WTC11 (cell line): ENCODE measurements around the gene PLEKHN1.

Experiments
- EMX1 ChIP-seq: fragments of 250-450 bp; sonication (Bioruptor Pico); IDR thresholded peaks from 2 replicates; pipeline ENCODE4 v1.8.0; 2021; ENCODE audit warnings: mild to moderate bottlenecking
- JUN ChIP-seq: sonication (generic); formaldehyde crosslinking; IDR thresholded peaks from 2 replicates; pipeline ENCODE4 v1.8.0; 2023; ENCODE audit warnings: mild to moderate bottlenecking, missing genetic modification reagents
- MXD4 ChIP-seq: fragments of 250-450 bp; sonication (Bioruptor Pico); IDR thresholded peaks from 2 replicates; pipeline ENCODE4 v1.8.0; 2021; ENCODE audit warnings: mild to moderate bottlenecking, moderate library complexity, borderline replicate concordance
- NFYB ChIP-seq: sonication (generic); formaldehyde crosslinking; conservative IDR thresholded peaks from 2 replicates; pipeline ENCODE4 v1.8.0; 2022; ENCODE audit warnings: low read depth, missing genetic modification reagents
- NR1H2 ChIP-seq: sonication (generic); formaldehyde crosslinking; IDR thresholded peaks from 2 replicates; pipeline ENCODE4 v1.9.0; 2021; ENCODE audit warnings: mild to moderate bottlenecking, moderate library complexity, missing genetic modification reagents
- OVOL2 ChIP-seq: fragments of 250-450 bp; sonication (Bioruptor Pico); IDR thresholded peaks from 2 replicates; pipeline ENCODE4 v1.9.0; 2021; ENCODE audit warnings: mild to moderate bottlenecking, borderline replicate concordance
- SMAD4 ChIP-seq: sonication (generic); formaldehyde crosslinking; IDR thresholded peaks from 2 replicates; pipeline ENCODE4 v1.8.0; 2022; ENCODE audit warnings: mild to moderate bottlenecking, missing genetic modification reagents
- SP1 ChIP-seq: sonication (generic); formaldehyde crosslinking; conservative IDR thresholded peaks from 2 replicates; pipeline ENCODE4 v1.8.1; 2022; ENCODE audit warnings: missing genetic modification reagents
- TEAD1 ChIP-seq: sonication (generic); formaldehyde crosslinking; IDR thresholded peaks from 2 replicates; pipeline ENCODE4 v1.8.0; 2022; ENCODE audit warnings: mild to moderate bottlenecking, missing genetic modification reagents
- ZBTB21 ChIP-seq: sonication (generic); formaldehyde crosslinking; IDR thresholded peaks from 2 replicates; pipeline ENCODE4 v1.8.1; 2023; ENCODE audit warnings: mild to moderate bottlenecking, missing genetic modification reagents, borderline replicate concordance
- TF ChIP-seq, protein P1 (sequence below): fragments of 200-600 bp; IDR thresholded peaks from 2 replicates; pipeline ENCODE4 v1.8.0; 2022; ENCODE audit warnings: antibody characterized with exemption
- TF ChIP-seq, protein P2 (sequence below): sonication (generic); formaldehyde crosslinking; IDR thresholded peaks from 2 replicates; pipeline ENCODE4 v1.8.0; 2022; ENCODE audit warnings: mild to moderate bottlenecking, missing genetic modification reagents

DNA sequence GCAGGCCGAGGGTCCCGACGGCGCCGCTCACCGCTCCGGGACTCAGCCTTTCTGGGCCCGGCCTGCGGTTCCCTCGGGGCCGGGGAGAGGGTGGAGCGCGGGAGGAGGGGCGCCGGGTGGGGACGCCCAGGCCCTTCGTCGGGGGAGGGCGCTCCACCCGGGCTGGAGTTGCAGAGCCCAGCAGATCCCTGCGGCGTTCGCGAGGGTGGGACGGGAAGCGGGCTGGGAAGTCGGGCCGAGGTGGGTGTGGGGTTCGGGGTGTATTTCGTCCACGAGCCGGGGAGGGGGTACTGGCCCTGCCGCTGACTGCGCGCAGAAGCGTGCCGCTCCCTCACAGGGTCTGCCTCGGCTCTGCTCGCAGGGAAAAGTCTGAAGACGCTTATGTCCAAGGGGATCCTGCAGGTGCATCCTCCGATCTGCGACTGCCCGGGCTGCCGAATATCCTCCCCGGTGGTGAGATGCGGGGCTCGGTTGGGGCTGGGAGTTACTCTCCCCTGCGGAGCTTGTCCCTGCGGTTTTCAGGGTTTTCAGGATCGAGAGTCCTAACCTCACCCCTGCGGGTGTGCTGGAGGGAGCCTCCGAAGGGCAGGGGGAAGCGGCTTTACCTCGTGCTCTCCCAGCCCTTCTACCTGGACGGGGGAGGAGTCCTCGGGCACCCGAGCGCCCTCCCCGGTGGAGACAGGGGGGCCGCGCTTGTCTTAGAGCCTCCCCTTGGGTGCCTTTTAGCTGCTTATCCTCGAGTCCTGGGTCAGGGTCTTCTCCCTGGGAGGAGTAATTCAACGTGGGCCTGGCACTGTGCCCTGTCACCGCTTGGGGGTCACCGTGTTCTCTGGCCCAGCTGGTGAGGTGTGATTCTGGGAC, 40.5 kb upstream of the PLEKHN1 start:
- TF ChIP-seq, protein P1, sequence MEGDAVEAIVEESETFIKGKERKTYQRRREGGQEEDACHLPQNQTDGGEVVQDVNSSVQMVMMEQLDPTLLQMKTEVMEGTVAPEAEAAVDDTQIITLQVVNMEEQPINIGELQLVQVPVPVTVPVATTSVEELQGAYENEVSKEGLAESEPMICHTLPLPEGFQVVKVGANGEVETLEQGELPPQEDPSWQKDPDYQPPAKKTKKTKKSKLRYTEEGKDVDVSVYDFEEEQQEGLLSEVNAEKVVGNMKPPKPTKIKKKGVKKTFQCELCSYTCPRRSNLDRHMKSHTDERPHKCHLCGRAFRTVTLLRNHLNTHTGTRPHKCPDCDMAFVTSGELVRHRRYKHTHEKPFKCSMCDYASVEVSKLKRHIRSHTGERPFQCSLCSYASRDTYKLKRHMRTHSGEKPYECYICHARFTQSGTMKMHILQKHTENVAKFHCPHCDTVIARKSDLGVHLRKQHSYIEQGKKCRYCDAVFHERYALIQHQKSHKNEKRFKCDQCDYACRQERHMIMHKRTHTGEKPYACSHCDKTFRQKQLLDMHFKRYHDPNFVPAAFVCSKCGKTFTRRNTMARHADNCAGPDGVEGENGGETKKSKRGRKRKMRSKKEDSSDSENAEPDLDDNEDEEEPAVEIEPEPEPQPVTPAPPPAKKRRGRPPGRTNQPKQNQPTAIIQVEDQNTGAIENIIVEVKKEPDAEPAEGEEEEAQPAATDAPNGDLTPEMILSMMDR = no peak
- TF ChIP-seq JUN (CRISPR knock-in tag) (no peak), NFYB (CRISPR knock-in tag) (no peak), SP1 (CRISPR knock-in tag) (no peak), MXD4 (CRISPR knock-in tag) (no peak), NR1H2 (CRISPR knock-in tag) (no peak), ZBTB21 (no peak), EMX1 (CRISPR knock-in tag) (no peak), OVOL2 (CRISPR knock-in tag) (no peak), SMAD4 (CRISPR knock-in tag) (no peak), TEAD1 (CRISPR knock-in tag) (no peak)
- TF ChIP-seq, protein P2, sequence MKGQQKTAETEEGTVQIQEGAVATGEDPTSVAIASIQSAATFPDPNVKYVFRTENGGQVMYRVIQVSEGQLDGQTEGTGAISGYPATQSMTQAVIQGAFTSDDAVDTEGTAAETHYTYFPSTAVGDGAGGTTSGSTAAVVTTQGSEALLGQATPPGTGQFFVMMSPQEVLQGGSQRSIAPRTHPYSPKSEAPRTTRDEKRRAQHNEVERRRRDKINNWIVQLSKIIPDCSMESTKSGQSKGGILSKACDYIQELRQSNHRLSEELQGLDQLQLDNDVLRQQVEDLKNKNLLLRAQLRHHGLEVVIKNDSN = 0 out of 2 replicates have a peak, but pooled peaks have one; percentile 21
